ENCODE measurements around the gene MAP1LC3B.

MAP1LC3B gene

GRCh38 chr16:87411375-87412271 lies 19.5 kb downstream of the MAP1LC3B start:
- DNase-seq = no peak

GRCh38 chr16:87412371-87412995 lies 20.3 kb downstream of the MAP1LC3B start:
- no peak for DNase-seq

DNA sequence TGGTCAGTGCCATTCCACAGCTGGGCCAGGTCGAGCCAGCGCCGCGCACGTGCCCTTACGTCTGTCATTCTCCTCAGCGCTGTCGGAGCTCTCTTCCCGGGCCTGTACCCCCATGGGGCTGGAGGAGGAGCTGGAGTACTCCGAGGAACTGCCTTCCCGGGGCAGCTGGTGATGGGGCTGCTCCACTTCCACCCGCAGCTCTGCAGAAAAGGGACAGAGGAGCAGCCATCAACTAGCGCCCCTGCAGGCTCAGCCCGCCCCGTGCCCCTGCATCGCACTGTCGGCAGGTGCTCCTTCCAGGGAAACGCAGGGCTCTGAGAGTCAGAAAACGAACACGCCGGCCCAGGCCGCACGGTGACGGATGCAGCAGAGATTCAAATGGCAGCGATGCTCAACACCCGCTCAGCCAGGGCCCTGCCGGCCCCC lies 20.9 kb downstream of the MAP1LC3B start:
- DNase-seq = no peak

- no peak for DNase-seq
Observed at GRCh38 chr16:87414251-87414680, 22.1 kb downstream of the MAP1LC3B start.

GRCh38 chr16:87415441-87415840 lies 23.3 kb downstream of the MAP1LC3B start:
- DNase-seq = no peak

GRCh38 chr16:87416826-87417527 lies 24.8 kb downstream of the MAP1LC3B start:
- DNase-seq = peak; percentile 38 to 42

DNA sequence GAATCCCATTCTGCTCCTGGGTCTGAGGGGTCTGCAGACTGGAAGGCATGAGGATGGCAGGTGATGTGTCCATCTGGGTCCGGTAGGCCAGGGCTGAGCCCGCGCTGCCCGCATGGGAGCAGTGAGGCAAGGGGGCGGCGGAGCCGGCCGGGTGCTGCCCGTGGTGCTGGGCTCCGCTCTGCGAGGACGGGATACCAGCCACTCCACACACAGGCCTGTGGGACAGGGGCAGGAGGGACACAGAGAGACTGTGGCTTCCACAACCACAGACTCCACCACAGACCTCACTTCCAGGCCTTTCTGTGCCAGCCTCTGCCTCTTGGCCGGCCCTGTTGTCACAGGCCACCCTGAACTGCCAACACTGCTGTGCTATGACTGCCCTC lies 25.4 kb downstream of the MAP1LC3B start:
- DNase-seq = no peak

DNA sequence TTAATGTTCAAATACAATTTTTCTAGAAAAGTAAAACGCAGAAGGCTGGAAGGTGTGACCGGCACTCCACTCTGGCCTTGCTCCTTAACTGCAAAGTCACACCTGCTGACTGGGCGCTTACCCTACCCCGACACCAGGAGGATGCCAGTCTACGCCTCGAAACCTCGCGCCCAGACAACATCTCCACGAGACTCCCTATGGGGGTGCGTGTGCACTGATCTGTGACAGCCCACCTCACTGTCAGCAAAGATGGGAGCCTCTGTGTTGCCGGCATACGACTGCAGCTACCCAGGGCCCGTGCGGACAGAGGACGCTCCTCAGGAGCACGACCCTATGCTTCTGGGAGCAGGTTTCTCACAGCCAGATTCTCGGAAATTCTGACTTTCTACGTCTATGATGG lies 26.1 kb downstream of the MAP1LC3B start:
- DNase-seq = no peak

DNA sequence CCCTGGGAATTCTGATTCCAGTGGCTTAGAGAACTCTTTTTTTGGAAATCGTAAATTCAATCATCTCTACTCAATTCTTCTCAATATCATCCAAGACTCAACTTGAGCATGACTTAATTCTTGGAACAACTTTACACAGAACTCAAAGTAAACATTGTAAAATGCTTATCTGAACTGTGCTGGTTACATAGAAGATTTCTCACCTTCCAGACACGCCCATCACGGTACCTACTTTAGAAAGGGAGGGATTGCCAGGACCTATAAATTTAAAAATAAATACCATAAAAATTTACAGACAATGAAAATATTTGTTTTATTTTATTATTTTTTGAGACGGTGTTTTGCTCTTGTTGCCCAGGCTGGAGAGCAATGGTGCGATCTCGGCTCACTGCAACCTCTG lies 26.5 kb downstream of the MAP1LC3B start:
- DNase-seq = no peak

GRCh38 chr16:87420026-87421002 lies 28.2 kb downstream of the MAP1LC3B start:
- DNase-seq = no peak

DNA sequence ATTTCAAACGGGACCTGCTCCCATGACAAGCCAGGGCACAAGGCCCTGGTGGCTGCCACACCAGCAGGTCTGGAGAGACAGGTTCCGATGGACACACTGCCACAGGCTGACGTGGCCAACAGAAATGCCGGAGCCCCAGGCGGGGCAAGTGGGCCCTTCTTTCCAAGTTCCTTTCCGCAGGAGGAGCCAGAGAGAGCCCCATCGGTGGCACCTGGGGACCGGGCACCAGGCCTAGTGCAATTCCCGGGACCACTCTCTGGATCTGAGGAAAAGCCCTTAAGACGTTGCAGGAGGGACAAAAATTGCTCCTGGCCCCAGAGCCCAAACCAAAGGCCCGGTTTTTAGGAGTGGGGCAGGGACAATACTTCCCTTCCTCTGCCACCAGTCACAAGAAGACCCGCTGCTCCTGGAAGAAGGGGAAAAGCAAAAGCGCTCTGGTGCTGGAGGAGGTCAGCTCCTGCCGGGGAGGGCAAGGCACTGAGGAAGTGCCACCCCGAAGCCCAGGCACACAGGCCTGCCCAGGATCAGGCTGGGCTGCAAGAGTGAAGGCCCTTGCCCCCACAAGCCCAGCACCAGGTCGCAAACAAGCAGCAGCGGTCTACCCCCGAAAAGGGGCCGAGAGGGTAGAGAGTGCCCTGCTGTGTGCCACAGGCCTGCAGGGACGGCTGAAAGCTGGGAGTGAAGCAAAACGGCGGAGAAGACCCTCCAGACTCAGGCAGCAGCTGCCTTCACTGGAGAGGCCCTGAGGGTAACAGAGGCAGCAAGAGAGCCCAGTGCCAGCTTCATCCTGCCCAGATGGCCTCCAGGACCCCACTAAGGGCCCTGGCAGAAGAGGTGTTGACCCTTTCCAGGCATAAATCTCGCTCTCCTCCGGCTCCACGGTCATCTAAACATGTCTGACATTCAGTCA lies 29.1 kb downstream of the MAP1LC3B start:
- DNase-seq = no peak

DNA sequence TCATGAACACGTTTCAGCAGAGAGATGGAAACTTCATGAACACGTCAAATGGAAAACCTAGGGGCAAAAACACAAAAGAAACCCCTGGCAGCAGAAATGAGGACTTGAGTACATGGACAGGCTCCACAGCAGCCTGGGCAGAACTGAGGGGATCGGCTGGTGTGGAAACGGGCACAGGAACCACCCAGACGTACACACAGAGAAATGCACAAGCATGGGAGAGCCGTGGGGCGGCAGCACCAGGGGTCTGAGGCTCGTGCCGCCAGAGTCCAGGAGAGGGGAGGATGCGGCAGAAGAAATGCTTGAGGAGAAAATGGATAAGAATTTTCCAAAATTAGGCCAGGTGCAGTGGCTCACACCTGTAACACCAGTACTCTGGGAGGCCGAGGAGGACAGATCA lies 30.0 kb downstream of the MAP1LC3B start:
- DNase-seq = no peak

GRCh38 chr16:87423429-87423828 lies 31.3 kb downstream of the MAP1LC3B start:
- DNase-seq = no peak

DNA sequence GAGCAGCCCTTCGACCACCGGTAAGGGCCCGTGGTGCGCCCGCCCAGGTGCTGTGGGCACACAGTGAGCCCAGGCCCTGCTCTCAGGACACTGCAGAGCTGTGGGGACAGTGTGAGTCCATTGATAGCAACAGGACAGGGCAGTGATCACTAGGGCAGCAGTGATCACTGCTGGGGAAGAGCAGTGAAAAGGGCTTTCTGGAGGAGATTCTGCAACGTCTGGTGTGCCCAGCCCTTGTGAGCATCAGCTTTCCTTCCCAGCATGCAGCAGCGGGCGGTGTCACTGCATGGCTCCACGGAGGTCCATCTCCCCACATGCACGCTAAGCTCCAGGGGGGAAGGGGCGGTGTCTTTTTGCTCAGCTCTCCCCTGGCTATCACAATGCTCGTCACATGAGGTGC lies 32.1 kb downstream of the MAP1LC3B start:
- DNase-seq = no peak

GRCh38 chr16:87425941-87426340 lies 33.8 kb downstream of the MAP1LC3B start:
- DNase-seq = no peak

DNA sequence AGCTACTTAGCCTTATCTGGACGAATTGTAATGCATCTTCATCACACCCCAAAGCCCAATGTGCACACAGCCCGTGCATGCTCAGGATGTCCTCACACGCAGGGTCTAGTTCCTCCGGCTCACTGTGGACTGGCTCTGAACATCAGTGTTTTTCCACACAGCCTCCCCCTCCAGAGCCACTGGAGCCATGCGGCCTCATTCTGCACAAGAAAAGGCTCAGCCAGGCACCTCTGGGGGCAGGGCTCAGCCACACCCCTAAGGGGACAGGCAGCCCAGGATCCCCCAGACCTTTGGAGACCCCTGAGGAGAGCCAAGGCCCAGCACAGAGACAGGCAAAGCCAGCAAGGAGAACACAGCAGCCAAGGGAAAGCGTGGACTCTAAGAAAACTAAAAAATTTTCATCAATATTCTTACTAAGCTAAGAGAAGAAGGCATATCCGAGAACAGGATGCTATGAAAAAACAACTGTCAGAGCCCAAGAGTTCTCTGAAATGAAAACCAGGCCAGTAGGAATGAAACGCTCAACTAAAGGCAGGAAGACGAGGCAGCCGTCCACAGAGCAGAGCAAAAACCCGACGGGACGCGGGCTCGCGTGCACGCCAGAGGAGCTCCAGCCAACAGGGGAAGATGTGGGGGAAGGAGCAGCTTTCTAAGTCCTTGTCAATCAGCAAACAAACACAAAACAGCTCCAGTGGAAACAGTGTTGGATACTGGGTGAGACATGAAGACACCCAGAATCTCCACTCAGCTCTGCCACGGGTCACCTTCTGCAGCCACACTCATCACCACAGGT lies 34.5 kb downstream of the MAP1LC3B start:
- no peak for DNase-seq

DNA sequence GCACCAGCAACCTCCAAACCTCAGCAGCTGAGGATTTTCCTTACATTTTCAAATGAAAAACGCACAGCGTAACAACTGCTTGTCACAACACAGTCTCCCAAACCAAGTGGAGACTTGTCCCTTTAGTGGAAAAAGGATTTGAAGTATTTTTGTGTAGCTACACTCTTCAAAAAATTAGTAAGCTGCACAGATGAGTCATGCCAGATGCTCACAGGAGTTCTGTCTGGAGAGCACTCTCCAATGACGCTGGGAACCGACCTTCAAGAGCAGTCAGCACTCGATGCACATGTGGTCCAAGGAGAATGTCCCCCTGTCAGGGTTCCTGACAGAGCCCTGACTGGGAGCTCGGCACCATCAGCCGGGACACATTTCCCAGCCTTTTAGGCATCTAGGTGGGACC lies 39.8 kb downstream of the MAP1LC3B start:
- no peak for DNase-seq

GRCh38 chr16:87432330-87432915 lies 40.3 kb downstream of the MAP1LC3B start:
- no peak for DNase-seq

DNA sequence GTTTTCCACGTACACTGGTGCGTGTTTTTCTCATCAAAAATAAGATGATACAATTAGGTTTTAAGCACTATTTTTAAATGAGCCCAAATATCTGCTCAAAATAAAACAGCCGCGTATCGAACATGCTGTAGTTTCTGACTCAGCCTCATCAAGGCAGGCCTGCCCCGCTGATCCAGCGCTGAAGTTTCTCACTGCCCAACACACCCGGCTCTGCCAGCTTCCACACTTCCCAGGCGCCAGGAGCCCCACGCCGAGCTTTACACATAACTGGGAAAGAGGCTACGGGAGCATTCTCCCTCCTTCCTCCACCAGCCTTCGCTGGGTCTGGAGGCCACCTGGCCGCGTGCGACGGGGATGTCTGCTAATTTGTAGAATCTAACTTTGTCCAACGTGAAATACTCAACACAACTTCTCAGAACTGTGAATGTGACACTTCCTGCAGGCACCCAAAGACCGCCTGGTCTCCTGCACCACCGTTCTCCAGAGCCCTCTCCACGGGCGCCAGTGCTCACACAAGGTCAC lies 42.1 kb downstream of the MAP1LC3B start:
- no peak for DNase-seq

Data from stimulated activated CD4-positive, alpha-beta T cell treated with anti-CD3 and anti-CD28 coated beads, Interleukin-2, amount 100 ng/mL, for 24 hours (primary cell).